Osteoblast (primary cell): Measurements from ENCODE around the gene RHBDF2. TPM values are rescaled to one million over a fixed set of nuclear protein-coding genes. Genes with fewer than 3 reads are reported as not detected.

Experiments used
- DNase-seq: peaks from one replicate; pipeline ENCODE4 v3.0.0; 2011; ENCODE audit warnings: low spot score, mixed read lengths; ENCODE audit not compliant: insufficient read length; ENCODE audit errors: missing footprints
- H2AFZ ChIP-seq: 2 replicates; pipeline ENCODE4 v1.6.0; 2011; ENCODE audit warnings: mild to moderate bottlenecking, low read length
- H3K27ac ChIP-seq: 2 replicates; pipeline ENCODE4 v1.5.1; 2011; ENCODE audit warnings: mild to moderate bottlenecking, low read depth, low read length, moderate library complexity
- H3K27me3 ChIP-seq: 2 replicates; pipeline ENCODE4 v1.6.0; 2012; ENCODE audit warnings: mild to moderate bottlenecking, control low read depth, inconsistent platforms, low read length, moderate library complexity; ENCODE audit not compliant: insufficient read depth
- H3K36me3 ChIP-seq: 2 replicates; pipeline ENCODE4 v1.5.1; 2011; ENCODE audit warnings: mild to moderate bottlenecking, low read length, control low read depth, moderate library complexity; ENCODE audit not compliant: insufficient read depth
- H3K4me1 ChIP-seq: 2 replicates; pipeline ENCODE4 v1.5.1; 2011; ENCODE audit warnings: mild to moderate bottlenecking, low read length, control low read depth, moderate library complexity; ENCODE audit not compliant: insufficient read depth
- H3K4me2 ChIP-seq: 2 replicates; pipeline ENCODE4 v1.6.0; 2011; ENCODE audit warnings: mild to moderate bottlenecking, low read length; ENCODE audit not compliant: insufficient read depth
- H3K4me3 ChIP-seq: fragments of 200-600 bp; sonication (generic); 3 replicates; pipeline ENCODE4 v1.5.1; 2012; ENCODE audit warnings: mild to moderate bottlenecking, low read length, inconsistent platforms; ENCODE audit not compliant: insufficient read depth
- H3K79me2 ChIP-seq: 2 replicates; pipeline ENCODE4 v1.6.0; 2012; ENCODE audit warnings: mild to moderate bottlenecking, low read length, control low read depth, inconsistent platforms; ENCODE audit not compliant: insufficient read depth
- H3K9me3 ChIP-seq: 2 replicates; pipeline ENCODE4 v1.5.1; 2011; ENCODE audit warnings: low read depth, low read length, control low read depth
- H4K20me1 ChIP-seq: 2 replicates; pipeline ENCODE4 v1.6.0; 2012; ENCODE audit warnings: mild to moderate bottlenecking, low read length, control low read depth; ENCODE audit not compliant: insufficient read depth
- CTCF ChIP-seq: IDR thresholded peaks from 2 replicates; pipeline ENCODE4 v1.5.1; 2011; ENCODE audit warnings: mild to moderate bottlenecking, low read depth, low read length, moderate library complexity; ENCODE audit errors: extremely low read depth
- total RNA-seq: library from RNA; depleted of rRNA; stranded (reverse); fragments of >200 nt; gene quantifications from 2 replicates; pipeline ENCODE4 v1.2.3, GENCODE V29; 2012

RHBDF2 gene
- total RNA-seq, 1 donor = 8.3 TPM

DNA sequence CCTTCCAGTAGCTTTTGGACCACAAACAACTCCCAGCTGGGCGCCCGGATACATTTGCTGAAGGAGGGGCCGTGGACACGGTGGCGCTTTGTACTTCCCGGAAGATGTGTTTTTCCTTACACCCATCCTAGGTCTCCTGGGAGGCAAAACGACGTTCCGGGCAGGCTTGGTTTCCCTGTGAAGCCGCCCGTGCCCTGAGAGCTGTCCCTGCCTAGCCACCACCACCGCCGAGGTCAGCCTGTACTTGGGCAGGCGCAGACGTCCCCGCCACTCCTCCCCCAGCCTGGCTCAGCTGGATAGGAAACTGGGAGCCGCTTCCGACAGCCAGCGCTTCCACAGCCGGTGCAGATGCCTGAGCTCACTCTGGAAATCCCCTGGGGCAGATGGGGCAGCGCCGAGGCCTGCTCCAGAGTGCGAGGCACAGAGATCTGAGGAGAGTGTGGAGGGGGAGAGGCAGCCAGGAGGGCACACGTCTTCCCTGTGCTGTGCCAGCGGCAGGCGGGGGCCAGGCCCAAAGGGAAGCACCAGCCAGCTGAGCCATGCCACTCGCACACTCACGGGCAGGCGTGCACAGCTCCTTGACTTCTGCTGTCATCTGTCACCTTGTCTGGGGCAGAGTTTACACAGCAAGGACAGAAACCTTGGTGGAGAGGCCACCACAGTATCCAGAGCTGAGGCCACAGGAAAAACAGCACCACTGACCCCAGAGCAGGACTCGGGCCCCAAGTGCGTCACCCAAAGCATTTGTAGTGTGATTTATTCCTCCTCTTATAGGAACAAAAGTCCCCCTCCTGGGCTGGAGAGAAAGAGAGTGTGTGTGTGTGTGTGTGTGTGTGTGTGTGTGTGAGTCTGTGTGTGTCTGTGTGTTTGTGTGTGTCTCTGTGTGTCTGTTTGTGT lies 3.0 kb downstream of the RHBDF2 start:
- H3K4me3 ChIP-seq = peak overlapping the region; percentile 61
- no peaks in the 10 kb centered on the region for H4K20me1 ChIP-seq
- peaks cover 19% of the 10 kb centered on the region for H3K79me2 ChIP-seq
- H3K9me3 ChIP-seq = no peaks in the 10 kb centered on the region
- peak overlapping the region; percentile 80 for H3K4me2 ChIP-seq
- no peak for TF ChIP-seq CTCF
- peak overlapping the region; percentile 74 for H3K27ac ChIP-seq
- no peaks in the 10 kb centered on the region for H3K27me3 ChIP-seq
- DNase-seq = peak; percentile 98
- H2AFZ ChIP-seq = peak overlapping the region; percentile 92
- peaks cover 43% of the 10 kb centered on the region for H3K4me1 ChIP-seq
- H3K36me3 ChIP-seq = no peaks in the 10 kb centered on the region

DNA sequence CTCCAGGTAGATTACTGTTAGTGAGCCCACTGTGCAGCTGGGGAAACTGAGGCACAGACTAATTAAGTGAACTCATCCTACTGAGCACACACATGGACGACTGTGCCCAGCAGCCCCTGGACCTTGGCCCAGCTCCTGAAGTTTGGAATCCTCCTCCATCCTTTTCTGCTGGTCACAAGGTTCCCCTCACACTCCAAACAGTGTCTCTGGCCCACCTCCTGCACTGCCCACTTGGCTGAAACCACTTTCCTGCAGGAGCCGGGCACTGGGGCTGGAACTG lies 3.6 kb downstream of the RHBDF2 start:
- H3K4me1 ChIP-seq = peaks cover 49% of the 10 kb centered on the region
- DNase-seq = no peak
- no peaks in the 10 kb centered on the region for H4K20me1 ChIP-seq
- peaks cover 19% of the 10 kb centered on the region for H3K79me2 ChIP-seq
- TF ChIP-seq CTCF = no peak
- H2AFZ ChIP-seq = peak overlapping the region; percentile 92
- H3K9me3 ChIP-seq = no peaks in the 10 kb centered on the region
- H3K27me3 ChIP-seq = no peaks in the 10 kb centered on the region
- peak overlapping the region; percentile 80 for H3K4me2 ChIP-seq
- no peaks in the 10 kb centered on the region for H3K36me3 ChIP-seq
- H3K4me3 ChIP-seq = peak overlapping the region; percentile 61
- peak overlapping the region; percentile 74 for H3K27ac ChIP-seq

DNA sequence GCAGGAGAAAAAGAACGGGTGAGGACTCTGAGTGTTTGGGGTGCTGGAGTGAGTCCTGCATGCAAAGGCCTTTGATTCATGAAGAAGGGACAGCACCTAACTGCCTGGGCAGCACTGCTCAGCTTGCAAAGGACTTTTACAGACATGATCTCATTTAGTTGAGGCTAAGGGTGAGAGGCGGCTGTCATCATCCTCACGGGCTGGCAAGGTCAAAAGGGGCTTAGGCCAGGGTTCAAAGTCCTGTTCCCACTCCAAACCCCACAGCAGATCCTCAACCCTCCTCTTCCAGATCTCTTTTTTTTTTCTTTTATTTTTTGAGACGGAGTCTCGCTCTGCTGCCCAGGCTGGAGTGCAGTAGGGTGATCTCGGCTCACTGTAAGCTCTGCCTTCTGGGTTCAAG lies 4.8 kb downstream of the RHBDF2 start:
- no peaks in the 10 kb centered on the region for H4K20me1 ChIP-seq
- no peak for DNase-seq
- H3K27me3 ChIP-seq = no peaks in the 10 kb centered on the region
- no peak overlapping the region for H2AFZ ChIP-seq
- TF ChIP-seq CTCF = no peak
- H3K36me3 ChIP-seq = no peaks in the 10 kb centered on the region
- H3K4me2 ChIP-seq = no peak overlapping the region
- no peak overlapping the region for H3K4me3 ChIP-seq
- peaks cover 45% of the 10 kb centered on the region for H3K4me1 ChIP-seq
- peaks cover 19% of the 10 kb centered on the region for H3K79me2 ChIP-seq
- H3K27ac ChIP-seq = no peak overlapping the region
- H3K9me3 ChIP-seq = no peaks in the 10 kb centered on the region

DNA sequence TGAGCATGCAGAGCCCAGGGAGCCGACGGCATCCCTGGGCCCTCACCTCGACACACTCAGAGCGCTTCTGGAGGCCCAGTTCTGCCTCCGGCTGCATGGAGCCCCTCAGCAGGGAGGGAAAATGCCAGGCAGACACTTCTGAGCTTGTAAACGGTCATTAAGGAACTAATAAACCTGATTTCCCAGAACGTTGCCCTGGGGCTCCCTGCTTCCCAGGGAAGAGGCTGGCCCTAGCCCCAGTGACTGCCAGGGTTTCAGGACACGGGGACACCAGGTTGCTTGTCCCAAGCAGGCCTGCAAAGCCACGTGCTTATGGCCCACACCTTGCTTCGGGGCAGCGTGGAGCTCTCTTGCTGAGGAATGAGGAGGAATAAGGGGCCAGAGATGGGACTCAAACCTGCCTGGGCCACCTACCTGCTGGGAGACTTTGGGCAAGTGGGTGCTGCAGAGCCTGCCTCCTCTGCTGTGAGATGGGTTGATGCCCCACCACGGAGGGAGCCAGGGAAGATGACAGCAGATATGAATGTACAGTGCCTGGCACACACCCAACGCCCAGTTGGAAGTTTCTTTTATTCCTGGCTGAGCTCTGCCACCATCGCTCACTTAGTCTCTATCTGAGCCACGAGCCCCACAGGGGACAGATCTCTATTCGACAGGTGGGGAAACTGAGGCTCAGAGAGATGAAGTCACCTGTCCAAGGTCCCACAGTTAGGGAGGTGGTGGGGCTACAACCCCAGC lies 5.4 kb downstream of the RHBDF2 start:
- no peak for TF ChIP-seq CTCF
- Histone ChIP-seq H3K27me3 (no peaks in the 10 kb centered on the region), H4K20me1 (no peaks in the 10 kb centered on the region), H3K9me3 (no peaks in the 10 kb centered on the region), H3K4me3 (no peak overlapping the region), H3K4me2 (no peak overlapping the region), H3K4me1 (peaks cover 44% of the 10 kb centered on the region), H3K27ac (no peak overlapping the region), H3K79me2 (peaks cover 19% of the 10 kb centered on the region), H2AFZ (no peak overlapping the region), H3K36me3 (no peaks in the 10 kb centered on the region)
- DNase-seq = no peak
